Neuronal stem cell (in vitro differentiated cells): ENCODE measurements around the gene CREM.

Source experiments
- DNase-seq: peaks from one replicate; pipeline ENCODE4 v3.0.0-alpha.2; 2013; ENCODE audit warnings: low spot score
- H2AFZ ChIP-seq: one replicate; pipeline ENCODE4 v1.6.1; 2013; ENCODE audit warnings: mild to moderate bottlenecking, low read length, inconsistent platforms
- H2AK5ac ChIP-seq: 2 replicates; pipeline ENCODE4 v1.6.1; 2013; ENCODE audit warnings: low read depth, mild to moderate bottlenecking, inconsistent platforms, low read length, moderate library complexity, mixed read lengths
- H2BK120ac ChIP-seq: 2 replicates; pipeline ENCODE4 v1.6.1; 2013; ENCODE audit warnings: low read depth, mild to moderate bottlenecking, inconsistent platforms, low read length, moderate library complexity, mixed read lengths
- H2BK12ac ChIP-seq: one replicate; pipeline ENCODE4 v1.6.1; 2013; ENCODE audit warnings: low read length, inconsistent platforms
- H2BK15ac ChIP-seq: 2 replicates; pipeline ENCODE4 v1.6.1; 2013; ENCODE audit warnings: mild to moderate bottlenecking, low read length, inconsistent platforms, mixed read lengths
- H2BK5ac ChIP-seq: one replicate; pipeline ENCODE4 v1.6.1; 2013; ENCODE audit warnings: inconsistent platforms, mild to moderate bottlenecking, low read length, moderate library complexity
- H3K14ac ChIP-seq: one replicate; pipeline ENCODE4 v1.6.1; 2013; ENCODE audit warnings: low read length, inconsistent platforms
- H3K18ac ChIP-seq: 2 replicates; pipeline ENCODE4 v1.6.1; 2013; ENCODE audit warnings: low read length, inconsistent platforms
- H3K23ac ChIP-seq: 2 replicates; pipeline ENCODE4 v1.6.1; 2013; ENCODE audit warnings: low read depth, mild to moderate bottlenecking, mixed read lengths, low read length, inconsistent platforms; ENCODE audit not compliant: poor library complexity
- H3K27ac ChIP-seq: replicated peaks from 3 replicates; pipeline ENCODE4 v1.5.1; 2013; ENCODE audit warnings: low read length, inconsistent platforms
- H3K27me3 ChIP-seq, 3 experiments: 2 replicates each; pipeline ENCODE4 v1.6.1; 2013; ENCODE audit warnings: low read length in 3 of 3, mild to moderate bottlenecking in 2 of 3, inconsistent platforms in 1 of 3, low read depth in 1 of 3, mixed read lengths in 1 of 3, moderate library complexity in 1 of 3; ENCODE audit not compliant: control insufficient read depth in 3 of 3, insufficient read depth in 3 of 3
- H3K36me3 ChIP-seq, 2 donors: replicated peaks in 1 of 2; 2 replicates each; pipeline ENCODE4 v1.6.1; 2013; ENCODE audit warnings: low read length in 2 of 2; ENCODE audit not compliant: control insufficient read depth in 2 of 2, insufficient read depth in 2 of 2
- H3K4ac ChIP-seq: 2 replicates; pipeline ENCODE4 v1.6.1; 2013; ENCODE audit warnings: inconsistent platforms, mild to moderate bottlenecking, low read length, moderate library complexity
- H3K4me1 ChIP-seq, 2 donors: 1 replicate in 1 of 2; 2 replicates in 1 of 2; pipeline ENCODE4 v1.6.1; 2013; ENCODE audit warnings: low read length in 2 of 2, low read depth in 1 of 2; ENCODE audit not compliant: control insufficient read depth in 2 of 2, insufficient read depth in 1 of 2
- H3K4me2 ChIP-seq: one replicate; pipeline ENCODE4 v1.6.1; 2013; ENCODE audit warnings: mild to moderate bottlenecking, low read length, inconsistent platforms; ENCODE audit not compliant: insufficient read depth, poor library complexity, severe bottlenecking
- H3K4me3 ChIP-seq, 2 donors: 2 replicates each; pipeline ENCODE4 v1.5.1; 2013; ENCODE audit warnings: low read length in 2 of 2, mild to moderate bottlenecking in 2 of 2, inconsistent platforms in 1 of 2, moderate library complexity in 1 of 2
- H3K79me1 ChIP-seq: one replicate; pipeline ENCODE4 v1.6.1; 2013; ENCODE audit warnings: low read depth, mild to moderate bottlenecking, inconsistent platforms, low read length, moderate library complexity
- H3K9ac ChIP-seq: one replicate; pipeline ENCODE4 v1.6.1; 2013; ENCODE audit warnings: mild to moderate bottlenecking, low read depth, low read length, inconsistent platforms; ENCODE audit not compliant: poor library complexity
- H3K9me3 ChIP-seq, 2 donors: replicated peaks in 1 of 2; 2 replicates each; pipeline versions ENCODE3 to v1.6.1; 2013; ENCODE audit warnings: low read length in 2 of 2, mild to moderate bottlenecking in 2 of 2, inconsistent platforms in 1 of 2, low read depth in 1 of 2, mixed read lengths in 1 of 2, moderate library complexity in 1 of 2; ENCODE audit not compliant: control insufficient read depth in 2 of 2, insufficient read depth in 1 of 2
- H4K8ac ChIP-seq: one replicate; pipeline ENCODE4 v1.6.1; 2013; ENCODE audit warnings: low read depth, mild to moderate bottlenecking, inconsistent platforms, low read length, moderate library complexity
- H4K91ac ChIP-seq: one replicate; pipeline ENCODE4 v1.6.1; 2013; ENCODE audit warnings: low read length, low read depth, mild to moderate bottlenecking, inconsistent platforms; ENCODE audit not compliant: poor library complexity
- WGBS, 2 donors: extraction: QIAGEN DNeasy Blood & Tissue Kit; methylation state at CpG; one replicate each; pipeline ENCODE4 v1.1.7; 2013; ENCODE audit warnings: missing lambda C conversion rate in 2 of 2, mixed read lengths in 1 of 2; ENCODE audit not compliant: insufficient read length in 2 of 2, insufficient replicate concordance in 1 of 2; ENCODE audit errors: extremely low coverage in 2 of 2; 5-methylcytosine and 5-hydroxymethylcytosine counted together

CREM gene

GRCh38 chr10:35206274-35206673 lies 79.6 kb downstream of the CREM start:
- Histone ChIP-seq H3K4me3 (no peak overlapping the region), H2BK5ac (no peak overlapping the region), H3K18ac (no peak overlapping the region), H2BK120ac (no peak overlapping the region), H2BK12ac (no peak overlapping the region), H3K4me1 (peaks cover 8 to 9% of the 10 kb centered on the region in 2 donors), H3K27me3 (no peaks in the 10 kb centered on the region), H3K79me1 (no peaks in the 10 kb centered on the region), H3K14ac (no peak overlapping the region), H3K36me3 (peaks cover under 1 to 2% of the 10 kb centered on the region in 2 donors), H3K4me2 (no peak overlapping the region), H4K91ac (no peak overlapping the region), H3K27ac (no peak overlapping the region), H4K8ac (no peak overlapping the region), H3K4ac (no peak overlapping the region), H3K9me3 (no peaks in the 10 kb centered on the region), H3K9ac (no peak overlapping the region), H3K23ac (no peak overlapping the region), H2AK5ac (no peak overlapping the region), H2AFZ (no peak overlapping the region), H2BK15ac (no peak overlapping the region)
- no peak for DNase-seq
- WGBS, 2 donors = no CpG with 5 or more reads among the region's 3 CpGs

GRCh38 chr10:35208536-35208935 lies 81.9 kb downstream of the CREM start:
- H3K4me3 ChIP-seq = no peak overlapping the region
- H3K27ac ChIP-seq = no peak overlapping the region
- no peak overlapping the region for H2BK12ac ChIP-seq
- H3K27me3 ChIP-seq = no peaks in the 10 kb centered on the region
- no peak overlapping the region for H2AK5ac ChIP-seq
- no peak for DNase-seq
- H3K14ac ChIP-seq = no peak overlapping the region
- H3K4me1 ChIP-seq = peaks cover 14 to 15% of the 10 kb centered on the region in 2 donors
- no peaks in the 10 kb centered on the region for H3K79me1 ChIP-seq
- H3K9me3 ChIP-seq = no peaks in the 10 kb centered on the region
- H4K91ac ChIP-seq = no peak overlapping the region
- WGBS, 2 donors = no CpG with 5 or more reads among the region's 5 CpGs
- no peak overlapping the region for H2BK15ac ChIP-seq
- H3K4me2 ChIP-seq = no peak overlapping the region
- peaks cover 0 to 5% of the 10 kb centered on the region in 2 donors for H3K36me3 ChIP-seq
- H2AFZ ChIP-seq = no peak overlapping the region
- no peak overlapping the region for H4K8ac ChIP-seq
- no peak overlapping the region for H3K23ac ChIP-seq
- H2BK5ac ChIP-seq = no peak overlapping the region
- H3K4ac ChIP-seq = no peak overlapping the region
- no peak overlapping the region for H3K18ac ChIP-seq
- H3K9ac ChIP-seq = no peak overlapping the region
- H2BK120ac ChIP-seq = no peak overlapping the region

- H2BK15ac ChIP-seq = no peak overlapping the region
- H3K23ac ChIP-seq = no peak overlapping the region
- no peak overlapping the region for H2BK12ac ChIP-seq
- H3K9ac ChIP-seq = no peak overlapping the region
- no peak overlapping the region for H2AFZ ChIP-seq
- H2AK5ac ChIP-seq = no peak overlapping the region
- no peak overlapping the region for H3K4me2 ChIP-seq
- no peak overlapping the region for H3K18ac ChIP-seq
- no peak overlapping the region for H4K8ac ChIP-seq
- peaks cover 12 to 14% of the 10 kb centered on the region in 2 donors for H3K4me1 ChIP-seq
- no peak overlapping the region for H3K14ac ChIP-seq
- H3K4me3 ChIP-seq = no peak overlapping the region
- no peaks in the 10 kb centered on the region for H3K9me3 ChIP-seq
- no CpG with 5 or more reads among the region's 7 CpGs for WGBS, 2 donors
- no peak overlapping the region for H3K4ac ChIP-seq
- peaks cover 0 to 5% of the 10 kb centered on the region in 2 donors for H3K36me3 ChIP-seq
- H4K91ac ChIP-seq = no peak overlapping the region
- no peak overlapping the region for H2BK120ac ChIP-seq
- DNase-seq = no peak
- no peak overlapping the region for H2BK5ac ChIP-seq
- H3K27ac ChIP-seq = no peak overlapping the region
- no peaks in the 10 kb centered on the region for H3K79me1 ChIP-seq
- no peaks in the 10 kb centered on the region for H3K27me3 ChIP-seq
Measured at GRCh38 chr10:35208949-35209613, 82.4 kb downstream of the CREM start.

GRCh38 chr10:35210961-35211360 lies 84.3 kb downstream of the CREM start:
- no peak overlapping the region for H3K4me3 ChIP-seq
- no peak overlapping the region for H3K9ac ChIP-seq
- no peak overlapping the region for H3K14ac ChIP-seq
- no peak overlapping the region for H2AK5ac ChIP-seq
- peaks cover 12 to 14% of the 10 kb centered on the region in 2 donors for H3K4me1 ChIP-seq
- H4K8ac ChIP-seq = no peak overlapping the region
- H4K91ac ChIP-seq = no peak overlapping the region
- H2BK5ac ChIP-seq = no peak overlapping the region
- H3K23ac ChIP-seq = no peak overlapping the region
- H3K9me3 ChIP-seq = no peaks in the 10 kb centered on the region
- H2AFZ ChIP-seq = no peak overlapping the region
- no CpG with 5 or more reads among the region's 6 CpGs for WGBS, 2 donors
- no peak overlapping the region for H3K4ac ChIP-seq
- no peak overlapping the region for H2BK15ac ChIP-seq
- no peak overlapping the region for H3K27ac ChIP-seq
- no peak overlapping the region for H2BK12ac ChIP-seq
- H2BK120ac ChIP-seq = no peak overlapping the region
- H3K36me3 ChIP-seq = peaks cover 0 to 5% of the 10 kb centered on the region in 2 donors
- H3K27me3 ChIP-seq = no peaks in the 10 kb centered on the region
- no peaks in the 10 kb centered on the region for H3K79me1 ChIP-seq
- no peak overlapping the region for H3K4me2 ChIP-seq
- no peak overlapping the region for H3K18ac ChIP-seq
- no peak for DNase-seq
